ENCODE measurements around the gene DUSP22. TPM values are rescaled to one million over a fixed set of nuclear protein-coding genes. Genes with fewer than 3 reads are reported as not detected.
A peak's percentile ranks its signal among the peaks of the same experiment; 100 is the strongest.

DUSP22 gene
- polyA plus RNA-seq, 3 donors = 107 to 120 (median 117) TPM

DNA sequence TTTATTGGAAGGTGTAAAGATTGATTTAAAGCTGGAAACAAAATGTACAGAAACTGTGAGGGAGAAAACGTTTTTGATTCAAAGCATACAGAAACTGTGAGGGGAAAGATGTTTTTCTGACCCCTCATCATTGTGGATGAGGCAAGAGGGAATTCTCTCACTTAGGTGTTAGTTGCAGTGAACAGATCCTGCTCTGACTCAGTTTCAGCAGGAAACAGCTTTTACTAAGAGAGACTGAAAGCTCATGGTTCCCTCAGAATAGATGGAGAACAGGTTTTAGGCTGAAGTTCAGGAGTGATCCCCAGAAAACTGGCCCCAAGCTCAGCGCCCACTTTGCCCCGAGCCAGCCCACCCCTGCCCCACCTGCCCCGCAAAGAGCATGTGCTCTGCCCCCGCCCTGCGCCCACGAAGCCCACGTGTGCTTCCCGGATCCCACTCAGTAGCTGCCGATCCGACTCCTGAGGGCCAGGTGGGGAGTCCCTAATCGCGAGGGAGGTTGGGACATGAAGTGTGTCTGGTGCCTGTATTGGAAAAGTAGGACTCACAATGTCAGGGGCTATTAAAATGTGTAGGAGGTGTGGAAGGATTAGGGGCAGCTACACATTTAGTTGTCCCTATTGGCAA is 41.2 kb downstream of the DUSP22 start:
- H3K4me2 ChIP-seq (replicated peaks; ENCODE audit: extremely low read depth, low read length, poor library complexity, severe bottlenecking) = no peak overlapping the region
- Mint-ChIP-seq H3K36me3 (peaks cover 0 to 18% of the 10 kb centered on the region in 2 donors), H3K27me3 (ENCODE audit: low read depth in 3 of 3) (peaks cover 0 to 2% (median 1%) of the 10 kb centered on the region in 3 donors), H3K4me3 (no peak overlapping the region), H3K27ac (peak overlapping the region in 1 of 7 donors; percentile 79), H3K4me1 (peaks cover 45% of the 10 kb centered on the region), H3K9me3 (peaks cover 0 to 4% (median 0%) of the 10 kb centered on the region in 7 donors)
- no peak for DNase-seq
- no peak overlapping the region for H3K4me3 ChIP-seq (replicated peaks in 1 of 3; ENCODE audit: low read depth in 2 of 3, low read length in 3 of 3)
- no peaks in the 10 kb centered on the region for H3K9me3 ChIP-seq (replicated peaks in 1 of 2; ENCODE audit: control insufficient read depth in 1 of 2, insufficient read depth in 1 of 2, low read length in 2 of 2)
- peaks cover 33% of the 10 kb centered on the region for H3K79me2 ChIP-seq (ENCODE audit: insufficient read depth, low read length)
- H3K36me3 ChIP-seq (replicated peaks in 1 of 2; ENCODE audit: control insufficient read depth in 1 of 2, insufficient read depth in 2 of 2, low read length in 2 of 2) = peaks cover 0 to 13% of the 10 kb centered on the region in 2 donors
- H3K27ac ChIP-seq (ENCODE audit: low read depth in 1 of 2, low read length in 2 of 2) = peak overlapping the region in 1 of 2 donors; percentile 2
- intact Hi-C loops (cut with micrococcal nuclease) = no loop called here
- peaks cover 60 to 65% of the 10 kb centered on the region in 2 donors for H3K4me1 ChIP-seq (ENCODE audit: control insufficient read depth in 1 of 2, insufficient read depth in 2 of 2, low read length in 2 of 2)
- WGBS (ENCODE audit: insufficient coverage) = 84% methylated on average over 12 of the region's 13 CpGs
- no peak overlapping the region for H2AFZ ChIP-seq (ENCODE audit: insufficient read depth, low read depth, low read length, poor library complexity, severe bottlenecking)
- no peaks in the 10 kb centered on the region for H3K27me3 ChIP-seq (ENCODE audit: control insufficient read depth in 2 of 2, insufficient read depth in 2 of 2, low read length in 2 of 2)
- no peaks in the 10 kb centered on the region for H4K20me1 ChIP-seq (ENCODE audit: insufficient read depth, low read length)
- no peak overlapping the region for H3K9ac ChIP-seq (ENCODE audit: insufficient read depth, low read length, poor library complexity, severe bottlenecking)
- TF ChIP-seq, protein P1, sequence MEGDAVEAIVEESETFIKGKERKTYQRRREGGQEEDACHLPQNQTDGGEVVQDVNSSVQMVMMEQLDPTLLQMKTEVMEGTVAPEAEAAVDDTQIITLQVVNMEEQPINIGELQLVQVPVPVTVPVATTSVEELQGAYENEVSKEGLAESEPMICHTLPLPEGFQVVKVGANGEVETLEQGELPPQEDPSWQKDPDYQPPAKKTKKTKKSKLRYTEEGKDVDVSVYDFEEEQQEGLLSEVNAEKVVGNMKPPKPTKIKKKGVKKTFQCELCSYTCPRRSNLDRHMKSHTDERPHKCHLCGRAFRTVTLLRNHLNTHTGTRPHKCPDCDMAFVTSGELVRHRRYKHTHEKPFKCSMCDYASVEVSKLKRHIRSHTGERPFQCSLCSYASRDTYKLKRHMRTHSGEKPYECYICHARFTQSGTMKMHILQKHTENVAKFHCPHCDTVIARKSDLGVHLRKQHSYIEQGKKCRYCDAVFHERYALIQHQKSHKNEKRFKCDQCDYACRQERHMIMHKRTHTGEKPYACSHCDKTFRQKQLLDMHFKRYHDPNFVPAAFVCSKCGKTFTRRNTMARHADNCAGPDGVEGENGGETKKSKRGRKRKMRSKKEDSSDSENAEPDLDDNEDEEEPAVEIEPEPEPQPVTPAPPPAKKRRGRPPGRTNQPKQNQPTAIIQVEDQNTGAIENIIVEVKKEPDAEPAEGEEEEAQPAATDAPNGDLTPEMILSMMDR (IDR thresholded peaks at IDR 0.05) = no peak

DNA sequence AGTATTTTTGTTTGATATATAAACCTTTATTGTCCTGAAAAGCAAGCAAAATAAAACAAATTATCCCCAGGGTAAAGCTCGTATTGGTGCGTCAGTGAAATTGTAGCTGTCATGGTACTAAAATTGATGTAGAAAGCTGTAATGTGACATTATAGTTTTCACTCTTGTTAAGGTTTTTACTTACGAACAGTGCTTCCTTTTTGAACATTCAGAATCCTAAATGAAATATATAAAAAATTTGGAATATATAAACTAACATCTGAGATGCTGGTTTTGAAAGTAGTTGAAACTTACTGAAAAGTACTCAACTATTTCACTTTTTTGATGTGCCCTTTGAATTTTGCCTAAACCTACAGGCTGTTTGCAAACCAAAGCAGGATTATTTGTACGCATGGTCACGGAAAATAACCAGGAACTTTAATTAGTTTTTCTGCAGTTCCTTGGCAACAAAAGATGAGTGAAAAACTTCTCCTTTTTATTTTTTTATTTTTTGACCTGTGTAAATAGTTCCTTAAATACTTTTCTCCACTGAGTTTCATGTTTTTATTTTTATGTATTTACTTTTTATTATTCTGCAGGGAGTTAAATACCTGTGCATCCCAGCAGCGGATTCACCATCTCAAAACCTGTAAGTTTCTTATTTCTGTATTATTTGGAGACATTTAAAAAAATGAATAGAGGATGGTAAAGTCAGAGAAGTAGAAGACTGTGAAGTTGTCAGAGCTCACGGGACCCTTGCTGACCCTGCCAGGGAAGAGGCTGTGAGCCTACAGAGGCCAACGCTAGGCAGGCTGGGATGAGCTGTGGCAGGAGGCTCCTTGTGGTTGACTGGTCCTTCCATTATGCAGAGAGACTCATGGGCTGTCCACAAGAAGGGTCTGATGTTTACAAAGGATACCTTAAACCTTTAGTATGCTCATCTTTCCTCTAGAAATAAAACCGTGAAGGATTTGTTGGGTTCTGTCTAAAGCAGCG is 42.5 kb downstream of the DUSP22 start:
- TF ChIP-seq, protein P1 (IDR thresholded peaks at IDR 0.05) = no peak
- Histone ChIP-seq H3K9ac (ENCODE audit: insufficient read depth, low read length, poor library complexity, severe bottlenecking) (no peak overlapping the region), H3K4me2 (replicated peaks; ENCODE audit: extremely low read depth, low read length, poor library complexity, severe bottlenecking) (peak overlapping the region; percentile 46), H3K9me3 (replicated peaks in 1 of 2; ENCODE audit: control insufficient read depth in 1 of 2, insufficient read depth in 1 of 2, low read length in 2 of 2) (no peaks in the 10 kb centered on the region), H3K4me1 (ENCODE audit: control insufficient read depth in 1 of 2, insufficient read depth in 2 of 2, low read length in 2 of 2) (peaks cover 72 to 76% of the 10 kb centered on the region in 2 donors), H3K4me3 (replicated peaks in 1 of 3; ENCODE audit: low read depth in 2 of 3, low read length in 3 of 3) (peak overlapping the region in 1 of 3 experiments; percentile 50), H2AFZ (ENCODE audit: insufficient read depth, low read depth, low read length, poor library complexity, severe bottlenecking) (no peak overlapping the region), H3K36me3 (replicated peaks in 1 of 2; ENCODE audit: control insufficient read depth in 1 of 2, insufficient read depth in 2 of 2, low read length in 2 of 2) (peaks cover 0 to 12% of the 10 kb centered on the region in 2 donors), H3K79me2 (ENCODE audit: insufficient read depth, low read length) (peaks cover 27% of the 10 kb centered on the region), H3K27ac (ENCODE audit: low read depth in 1 of 2, low read length in 2 of 2) (peak overlapping the region; percentile 71 to 87), H3K27me3 (ENCODE audit: control insufficient read depth in 2 of 2, insufficient read depth in 2 of 2, low read length in 2 of 2) (no peaks in the 10 kb centered on the region), H4K20me1 (ENCODE audit: insufficient read depth, low read length) (no peaks in the 10 kb centered on the region)
- peak overlapping the region in 1 of 2 donors; percentile 17 for H3K4me3 Mint-ChIP-seq
- peaks cover 58% of the 10 kb centered on the region for H3K4me1 Mint-ChIP-seq
- intact Hi-C loops (cut with micrococcal nuclease) = loop anchor here in 1 of 2 donors (5.0 kb wide), 2 partner anchors 38 to 113 kb away; no protein-coding TSS in a partner anchor
- peak overlapping the region; percentile 34 to 94 (median 91) for H3K27ac Mint-ChIP-seq
- peaks cover 0 to 4% (median 0%) of the 10 kb centered on the region in 7 donors for H3K9me3 Mint-ChIP-seq
- DNase-seq = peak; percentile 43 to 68 (median 44)
- 97% methylated on average over 2 of the region's 10 CpGs for WGBS (ENCODE audit: insufficient coverage)
- H3K36me3 Mint-ChIP-seq = peaks cover 3 to 27% of the 10 kb centered on the region in 2 donors
- H3K27me3 Mint-ChIP-seq (ENCODE audit: low read depth in 3 of 3) = peaks cover 0 to 2% (median 1%) of the 10 kb centered on the region in 3 donors

All from CD14-positive monocyte (primary cell).